Activated CD4-positive, alpha-beta T cell treated with anti-CD3 and anti-CD28 coated beads for 4 hours (primary cell): Measurements from ENCODE around the gene MPV17L2.

Experiments
- DNase-seq, 2 donors: peaks; one replicate each; pipeline ENCODE4 v3.0.0-alpha.2; 2020

Gene MPV17L2

GRCh38 chr19:18219911-18220631 lies 27.1 kb downstream of the MPV17L2 start:
- DNase-seq: no peak

GRCh38 chr19:18220632-18221275 lies 27.7 kb downstream of the MPV17L2 start:
- no peak for DNase-seq

GRCh38 chr19:18221815-18222725 lies 29.1 kb downstream of the MPV17L2 start:
- no peak for DNase-seq

- DNase-seq: peak in 1 of 2 donors; percentile 17
Observed at GRCh38 chr19:18223860-18224524, 31.0 kb downstream of the MPV17L2 start.

GRCh38 chr19:18224525-18225354 lies 31.7 kb downstream of the MPV17L2 start:
- peak; percentile 73 to 76 for DNase-seq

- DNase-seq: no peak
Observed at GRCh38 chr19:18225355-18225701, 32.3 kb downstream of the MPV17L2 start.

GRCh38 chr19:18225702-18226468 lies 32.9 kb downstream of the MPV17L2 start, which contains the start of gene PDE4C:
Gene PDE4C, minus strand, starts transcription at chr19:18226438. Its CDS starts 23 bp downstream, at chr19:18226415.
- DNase-seq: no peak

- no peak for DNase-seq
Observed at GRCh38 chr19:18226956-18227780, 34.1 kb downstream of the MPV17L2 start.

GRCh38 chr19:18227781-18228271 lies 34.8 kb downstream of the MPV17L2 start:
- DNase-seq: no peak

GRCh38 chr19:18229474-18229873 lies 36.5 kb downstream of the MPV17L2 start:
- no peak for DNase-seq

GRCh38 chr19:18229915-18230314 lies 36.9 kb downstream of the MPV17L2 start:
- no peak for DNase-seq

GRCh38 chr19:18230941-18231734 lies 38.1 kb downstream of the MPV17L2 start:
- DNase-seq: no peak

GRCh38 chr19:18231775-18232174 lies 38.8 kb downstream of the MPV17L2 start:
- no peak for DNase-seq

GRCh38 chr19:18232540-18233223 lies 39.7 kb downstream of the MPV17L2 start:
- no peak for DNase-seq

- no peak for DNase-seq
Observed at GRCh38 chr19:18233224-18233825, 40.3 kb downstream of the MPV17L2 start.

- no peak for DNase-seq
Observed at GRCh38 chr19:18234194-18234593, 41.2 kb downstream of the MPV17L2 start.

GRCh38 chr19:18239303-18239702 lies 46.3 kb downstream of the MPV17L2 start:
- no peak for DNase-seq

GRCh38 chr19:18245297-18245696 lies 52.3 kb downstream of the MPV17L2 start:
- DNase-seq: no peak
